Muscle layer of colon (tissue), 2 donors: ENCODE results near the gene UBE3B.

Experiments used
- H3K27ac ChIP-seq: one replicate; pipeline ENCODE4 v1.7.0; 2013; ENCODE audit warnings: low read depth, mild to moderate bottlenecking, low read length, moderate library complexity
- H3K27me3 ChIP-seq, 2 donors: one replicate each; pipeline ENCODE4 v1.7.0; 2013; ENCODE audit warnings: low read length in 2 of 2, mild to moderate bottlenecking in 2 of 2; ENCODE audit not compliant: insufficient read depth in 2 of 2, control insufficient read depth in 1 of 2
- H3K36me3 ChIP-seq: one replicate; pipeline ENCODE4 v1.7.0; 2013; ENCODE audit warnings: mild to moderate bottlenecking, low read length; ENCODE audit not compliant: insufficient read depth
- H3K4me1 ChIP-seq: one replicate; pipeline ENCODE4 v1.7.0; 2013; ENCODE audit warnings: mild to moderate bottlenecking, low read length; ENCODE audit not compliant: insufficient read depth
- H3K4me3 ChIP-seq, 2 donors: one replicate each; pipeline ENCODE4 v1.7.0; 2013; ENCODE audit warnings: low read length in 2 of 2, low read depth in 1 of 2, mild to moderate bottlenecking in 1 of 2, moderate library complexity in 1 of 2
- H3K9ac ChIP-seq: one replicate; pipeline ENCODE4 v1.7.0; 2013; ENCODE audit warnings: low read length
- H3K9me3 ChIP-seq: one replicate; pipeline ENCODE4 v1.7.0; 2013; ENCODE audit warnings: mild to moderate bottlenecking, low read length
- donor health status: abdominal sarcoma.
- donor health status: Adenocarcinoma of cecum.

UBE3B gene

DNA sequence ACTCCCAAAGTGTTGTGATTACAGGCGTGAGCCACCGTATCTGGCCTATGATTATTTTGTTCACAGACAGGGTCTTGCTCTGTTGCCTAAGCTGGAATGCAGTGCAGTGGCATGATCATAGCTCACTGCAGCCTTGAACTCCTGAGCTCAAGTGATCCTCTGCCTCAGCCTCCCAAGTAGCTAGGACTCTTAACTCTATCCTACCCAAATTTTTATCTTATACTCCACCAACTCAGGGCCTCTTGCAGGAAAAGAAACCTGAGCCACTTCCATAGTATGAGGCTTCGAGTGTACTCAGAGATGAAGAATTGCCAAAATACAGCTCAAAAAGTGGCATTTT lies 95.0 kb downstream of the UBE3B start:
- H3K36me3 ChIP-seq: peaks cover 10% of the 10 kb centered on the region
- no peaks in the 10 kb centered on the region for H3K9me3 ChIP-seq
- H3K9ac ChIP-seq: peak overlapping the region; percentile 65
- H3K27me3 ChIP-seq: no peaks in the 10 kb centered on the region
- peak overlapping the region; percentile 69 to 94 for H3K4me3 ChIP-seq
- peaks cover 8% of the 10 kb centered on the region for H3K4me1 ChIP-seq
- no peak overlapping the region for H3K27ac ChIP-seq

DNA sequence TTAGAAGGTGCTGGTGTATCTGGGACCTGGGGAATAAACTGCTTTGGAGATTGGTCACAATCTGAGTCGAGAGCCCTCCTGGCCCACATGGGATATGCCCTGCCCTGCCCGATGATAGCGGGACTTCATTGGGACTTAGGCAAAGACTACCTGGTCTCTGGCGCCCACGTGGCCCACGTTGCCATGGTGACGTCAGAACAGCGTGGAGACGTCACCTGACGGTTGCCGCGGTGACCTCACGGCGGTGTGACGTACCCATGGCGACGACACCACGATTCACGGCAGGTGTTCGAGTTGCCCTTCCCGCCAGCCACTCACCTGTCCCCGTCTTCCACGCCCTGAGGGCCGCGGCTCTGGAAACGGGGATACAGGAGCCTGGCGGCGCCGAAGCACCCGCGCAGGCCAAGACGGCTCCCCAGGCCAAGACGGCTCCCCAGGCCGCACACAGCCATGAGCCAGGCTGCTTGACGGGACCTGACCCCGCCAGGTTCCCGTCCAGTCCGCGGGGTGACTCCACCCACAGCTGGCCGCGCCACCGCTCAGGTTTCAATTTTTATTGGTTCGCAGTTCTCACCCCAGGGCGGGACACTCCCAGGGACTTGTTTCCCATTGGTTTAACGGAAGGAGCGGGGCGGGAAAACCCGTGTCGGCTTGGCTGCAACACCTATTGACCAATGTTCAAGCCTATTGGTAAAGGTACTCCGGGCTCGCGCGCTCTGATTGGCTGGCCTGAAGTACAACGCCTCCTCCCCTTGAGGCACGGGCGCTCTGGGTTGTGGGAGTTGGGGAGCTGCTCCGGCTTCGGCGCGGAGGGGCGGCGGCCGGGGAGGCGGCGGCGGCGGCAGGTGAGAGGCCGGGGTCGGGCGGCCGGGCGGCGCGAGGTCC lies 95.8 kb downstream of the UBE3B start, which contains the start of the genes MMAB and MVK:
Gene MMAB (minus strand): TSS at position 476 of the 885 bp plus-strand sequence. CDS start 24 bp downstream, at position 452.
Gene MVK (plus strand): TSS at position 766 of the 885 bp plus-strand sequence. CDS start 1,029 bp downstream, outside the sequence.
- Histone ChIP-seq H3K9ac (peak within 1 kb of the TSS; percentile 70), H3K27ac (peak within 1 kb of the TSS; percentile 73), H3K36me3 (peaks cover 18% of the 10 kb centered on the region), H3K4me3 (peak within 1 kb of the TSS; percentile 69 to 94), H3K27me3 (no peaks in the 10 kb centered on the region), H3K9me3 (no peaks in the 10 kb centered on the region), H3K4me1 (peaks cover 8% of the 10 kb centered on the region)

DNA sequence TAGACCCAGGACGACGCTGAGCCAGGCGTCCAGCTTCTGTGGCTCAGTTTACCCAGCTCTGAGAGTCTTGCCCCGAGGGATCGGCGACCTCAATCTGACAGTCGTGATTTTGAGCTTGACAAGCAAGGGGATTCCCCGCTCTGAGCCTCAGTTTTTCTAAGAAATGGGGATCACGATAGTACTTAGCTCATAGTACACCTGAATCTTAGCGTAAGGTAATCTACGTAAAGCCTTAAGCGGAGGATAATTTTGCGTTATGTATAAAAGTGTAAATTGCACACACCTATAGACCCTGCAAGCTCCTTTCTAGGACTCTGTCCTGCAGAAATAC lies 96.4 kb downstream of the UBE3B start:
- Histone ChIP-seq H3K9me3 (no peaks in the 10 kb centered on the region), H3K27me3 (no peaks in the 10 kb centered on the region), H3K27ac (peak overlapping the region; percentile 68), H3K9ac (peak overlapping the region; percentile 70), H3K4me3 (peak overlapping the region; percentile 49 to 94), H3K36me3 (peaks cover 24% of the 10 kb centered on the region), H3K4me1 (peaks cover 8% of the 10 kb centered on the region)

DNA sequence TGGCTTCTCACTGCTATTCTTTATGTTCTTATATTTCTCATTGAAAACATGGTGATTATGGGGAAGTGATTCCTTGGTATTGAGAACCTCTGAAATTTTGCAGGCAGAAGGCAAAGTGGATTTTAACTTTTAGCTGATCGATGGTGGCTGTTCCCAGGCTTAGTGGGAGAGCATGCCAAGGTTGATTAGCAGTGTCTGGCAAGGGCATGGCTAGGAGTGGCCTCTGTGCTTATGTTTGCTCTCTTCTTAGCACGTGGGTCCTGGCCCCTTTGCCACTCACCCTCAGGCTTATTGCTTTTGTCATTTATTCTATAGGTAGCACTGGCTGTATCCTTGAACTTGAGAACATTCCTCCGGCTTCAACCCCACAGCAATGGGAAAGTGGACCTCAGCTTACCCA lies 98.2 kb downstream of the UBE3B start:
- peaks cover 8% of the 10 kb centered on the region for H3K4me1 ChIP-seq
- H3K9ac ChIP-seq: no peak overlapping the region
- no peak overlapping the region for H3K4me3 ChIP-seq
- H3K9me3 ChIP-seq: no peaks in the 10 kb centered on the region
- H3K27ac ChIP-seq: no peak overlapping the region
- H3K36me3 ChIP-seq: peaks cover 41% of the 10 kb centered on the region
- H3K27me3 ChIP-seq: no peaks in the 10 kb centered on the region

DNA sequence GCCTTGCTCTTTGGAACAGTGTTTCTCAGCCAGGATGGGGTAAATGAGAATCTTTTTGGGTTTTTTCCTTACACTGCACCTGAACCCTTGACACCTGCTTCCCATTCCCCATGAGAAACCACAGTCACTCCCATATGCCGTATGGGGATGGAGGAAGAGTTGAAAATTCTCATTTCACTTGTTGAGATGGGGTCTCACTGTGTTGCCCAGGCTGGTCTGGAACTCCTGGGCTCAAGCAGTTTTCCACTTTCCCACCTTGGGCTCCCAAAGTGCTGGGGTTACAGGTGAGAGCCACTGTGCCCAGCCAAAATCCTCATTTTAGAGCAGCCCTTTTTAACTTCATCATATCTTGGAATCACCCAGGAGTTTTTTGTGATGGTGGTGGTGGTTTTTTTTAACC lies 99.9 kb downstream of the UBE3B start:
- H3K4me3 ChIP-seq: no peak overlapping the region
- H3K36me3 ChIP-seq: peaks cover 55% of the 10 kb centered on the region
- no peak overlapping the region for H3K9ac ChIP-seq
- H3K27ac ChIP-seq: no peak overlapping the region
- H3K9me3 ChIP-seq: no peaks in the 10 kb centered on the region
- peaks cover 8% of the 10 kb centered on the region for H3K4me1 ChIP-seq
- no peaks in the 10 kb centered on the region for H3K27me3 ChIP-seq

DNA sequence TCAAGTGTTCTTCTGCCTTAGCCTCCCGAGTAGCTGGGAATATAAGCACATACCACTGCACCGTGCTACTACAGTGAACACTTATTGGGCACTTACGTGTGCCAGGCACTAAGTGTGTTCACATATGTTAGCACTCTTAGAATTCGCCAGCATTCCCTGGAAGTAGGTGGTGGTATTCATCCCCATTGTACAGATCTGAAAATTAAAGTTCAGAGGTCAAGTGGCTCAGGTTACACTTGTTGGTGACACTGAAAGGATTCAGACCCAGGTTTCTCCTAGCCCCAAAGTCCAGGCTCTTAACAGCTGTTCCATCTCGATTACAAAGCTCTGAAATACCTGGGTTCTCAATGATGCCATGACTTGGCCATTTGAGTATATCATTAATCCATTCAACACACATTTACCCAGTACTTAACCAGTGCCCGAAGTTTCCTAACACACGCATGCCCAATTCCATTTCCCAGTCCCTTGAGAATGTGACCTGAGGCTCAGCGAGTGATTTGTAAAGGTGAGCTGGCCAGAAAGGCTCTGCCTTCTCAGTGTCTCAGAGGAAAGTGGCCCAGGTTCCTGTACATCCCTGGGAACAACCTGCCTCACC lies 101.0 kb downstream of the UBE3B start:
- Histone ChIP-seq H3K9me3 (no peaks in the 10 kb centered on the region), H3K4me1 (peaks cover 8% of the 10 kb centered on the region), H3K27me3 (no peaks in the 10 kb centered on the region), H3K4me3 (no peak overlapping the region), H3K36me3 (peaks cover 55% of the 10 kb centered on the region), H3K27ac (no peak overlapping the region), H3K9ac (no peak overlapping the region)

DNA sequence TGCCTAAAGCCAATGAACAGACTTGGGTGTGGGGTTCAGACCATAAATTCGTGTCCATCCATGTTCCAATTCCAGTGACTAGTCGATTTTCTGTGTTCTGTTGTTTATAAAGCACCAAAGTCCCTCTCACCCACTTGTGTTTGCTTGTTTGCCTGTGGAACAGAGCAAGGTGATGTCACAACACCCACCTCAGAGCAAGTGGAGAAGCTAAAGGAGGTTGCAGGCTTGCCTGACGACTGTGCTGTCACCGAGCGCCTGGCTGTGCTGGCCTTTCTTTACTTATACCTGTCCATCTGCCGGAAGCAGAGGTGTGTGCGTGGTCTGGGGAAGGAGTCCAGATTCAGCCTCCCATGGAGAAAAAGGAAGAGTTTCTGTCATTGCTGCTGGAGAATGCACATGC lies 102.2 kb downstream of the UBE3B start:
- Histone ChIP-seq H3K9ac (no peak overlapping the region), H3K27me3 (no peaks in the 10 kb centered on the region), H3K36me3 (peaks cover 59% of the 10 kb centered on the region), H3K9me3 (no peaks in the 10 kb centered on the region), H3K4me1 (peaks cover 1% of the 10 kb centered on the region), H3K27ac (no peak overlapping the region), H3K4me3 (no peak overlapping the region)

DNA sequence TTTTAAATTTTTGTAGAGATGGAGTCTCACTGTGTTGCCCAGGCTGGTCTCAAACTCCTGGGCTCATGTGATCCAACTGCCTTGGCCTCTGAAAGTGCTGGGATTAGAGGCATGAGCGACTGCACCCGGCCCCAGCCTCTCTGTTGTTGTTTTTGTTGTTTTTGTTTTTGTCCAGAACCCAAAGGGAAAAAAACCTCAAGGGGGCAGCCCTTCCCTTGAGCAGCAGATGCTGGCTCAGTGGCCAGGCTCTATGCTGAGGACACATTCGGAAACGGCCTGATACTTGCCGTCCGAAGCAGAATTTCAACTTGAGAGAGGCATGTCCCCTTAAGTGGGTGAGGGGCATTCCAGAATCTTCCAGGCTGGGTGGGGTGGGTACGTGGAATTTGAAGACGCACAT lies 102.8 kb downstream of the UBE3B start:
- peaks cover 59% of the 10 kb centered on the region for H3K36me3 ChIP-seq
- H3K27ac ChIP-seq: no peak overlapping the region
- no peaks in the 10 kb centered on the region for H3K4me1 ChIP-seq
- H3K27me3 ChIP-seq: no peaks in the 10 kb centered on the region
- H3K9me3 ChIP-seq: no peaks in the 10 kb centered on the region
- H3K9ac ChIP-seq: no peak overlapping the region
- no peak overlapping the region for H3K4me3 ChIP-seq

DNA sequence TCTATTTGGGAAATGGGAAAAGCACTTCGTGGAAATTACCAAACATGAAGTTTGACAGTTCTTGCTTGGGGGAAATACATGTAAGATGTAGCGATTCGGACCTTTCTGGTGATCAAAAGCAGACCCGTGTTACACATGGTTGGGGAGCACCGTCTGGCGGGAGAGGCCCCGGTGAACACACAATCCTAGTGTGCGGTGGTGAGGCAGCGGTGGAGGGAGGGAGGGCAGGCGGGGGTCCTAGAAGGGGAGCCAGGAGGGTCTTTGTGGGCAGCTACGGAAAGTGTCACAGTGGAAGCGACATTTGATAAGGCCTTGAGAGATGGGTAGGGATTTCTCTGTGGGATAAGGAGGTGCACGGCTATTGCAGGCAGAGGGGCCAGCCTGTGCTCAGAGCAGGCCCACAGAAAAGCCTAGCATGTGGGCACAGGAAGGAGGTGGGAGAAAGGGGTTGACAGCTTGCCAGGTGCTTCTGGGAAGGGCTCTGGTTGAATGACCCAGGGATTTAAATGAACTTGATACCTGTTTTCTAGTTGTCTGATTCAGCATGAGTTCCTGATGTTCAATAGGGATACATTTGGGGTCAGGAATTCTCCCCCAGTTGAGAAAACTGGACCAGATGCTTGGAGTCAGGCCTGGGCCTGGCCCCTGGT lies 103.4 kb downstream of the UBE3B start:
- no peak overlapping the region for H3K27ac ChIP-seq

DNA sequence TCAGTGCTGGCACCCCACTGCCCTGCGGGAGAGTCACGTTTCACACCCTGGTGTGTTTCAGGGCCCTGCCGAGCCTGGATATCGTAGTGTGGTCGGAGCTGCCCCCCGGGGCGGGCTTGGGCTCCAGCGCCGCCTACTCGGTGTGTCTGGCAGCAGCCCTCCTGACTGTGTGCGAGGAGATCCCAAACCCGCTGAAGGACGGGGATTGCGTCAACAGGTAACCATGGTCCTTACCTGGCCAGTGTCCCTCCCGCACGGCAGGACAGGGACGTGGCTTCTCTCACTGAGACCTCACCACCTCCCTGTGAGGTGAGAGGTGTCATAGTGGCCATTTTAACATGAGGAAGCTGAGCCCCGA lies 103.9 kb downstream of the UBE3B start:
- Histone ChIP-seq H3K4me3 (no peak overlapping the region), H3K9ac (no peak overlapping the region), H3K9me3 (no peaks in the 10 kb centered on the region), H3K27me3 (no peaks in the 10 kb centered on the region), H3K36me3 (peaks cover 55% of the 10 kb centered on the region), H3K4me1 (no peaks in the 10 kb centered on the region), H3K27ac (no peak overlapping the region)

More for the DNA sequence above, 103.4 kb downstream of the UBE3B start:
- Histone ChIP-seq H3K9me3 (no peaks in the 10 kb centered on the region), H3K27me3 (no peaks in the 10 kb centered on the region), H3K4me1 (no peaks in the 10 kb centered on the region), H3K36me3 (peaks cover 58% of the 10 kb centered on the region), H3K4me3 (no peak overlapping the region), H3K9ac (no peak overlapping the region)

DNA sequence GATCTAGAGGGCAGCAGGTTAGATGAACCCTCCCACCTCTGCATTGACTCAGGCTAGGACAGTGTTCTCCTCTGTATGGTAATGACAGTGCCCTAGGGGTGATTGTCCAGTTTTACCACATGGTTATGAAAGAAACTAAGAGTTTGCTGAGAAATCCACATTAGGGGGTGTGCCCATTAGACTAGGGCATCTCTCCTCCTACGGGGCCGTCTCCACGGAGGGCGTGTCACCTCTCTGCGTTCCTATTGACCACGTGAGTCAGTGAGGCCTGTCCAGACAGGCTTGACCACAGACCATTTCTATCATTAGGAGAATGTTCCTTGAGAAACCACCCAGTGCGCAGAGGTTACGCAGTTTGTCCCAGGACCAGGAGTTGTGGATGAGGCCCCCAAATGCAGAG lies 104.4 kb downstream of the UBE3B start:
- Histone ChIP-seq H3K27me3 (no peaks in the 10 kb centered on the region), H3K4me3 (no peak overlapping the region), H3K36me3 (peaks cover 55% of the 10 kb centered on the region), H3K4me1 (no peaks in the 10 kb centered on the region), H3K27ac (no peak overlapping the region), H3K9ac (no peak overlapping the region), H3K9me3 (no peaks in the 10 kb centered on the region)
